ENCODE measurements around the gene NSD1.

NSD1 gene

DNA sequence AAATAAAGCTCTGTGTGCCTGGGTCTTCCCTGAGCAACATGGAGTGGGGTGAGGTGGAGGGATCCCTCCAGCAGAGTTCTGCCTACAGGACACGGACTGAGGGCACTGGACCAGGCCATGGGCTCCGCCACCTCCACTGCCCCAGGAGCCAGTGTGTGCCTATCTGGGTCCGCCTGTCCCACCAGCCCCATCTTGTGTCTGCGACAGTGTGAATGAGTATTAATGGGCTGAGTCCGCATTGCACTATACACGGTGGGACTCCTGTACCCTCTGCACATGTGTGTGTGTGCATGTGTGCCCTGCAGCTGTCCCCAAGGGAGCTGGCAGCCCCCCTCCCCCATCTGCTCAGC is 35.5 kb upstream of the NSD1 start:
- TF ChIP-seq CREB1 (IDR thresholded peaks at IDR 0.05; ENCODE audit: low read depth) (no peak), MAX (IDR thresholded peaks at IDR 0.05) (no peak), TEAD4 (IDR thresholded peaks at IDR 0.05) (no peak), EP300 (IDR thresholded peaks at IDR 0.05; ENCODE audit: borderline replicate concordance) (no peak), TAF1 (IDR thresholded peaks at IDR 0.05; ENCODE audit: low read depth) (no peak), TCF12 (IDR thresholded peaks at IDR 0.05; ENCODE audit: low read depth) (no peak)

GRCh38 chr5:177098470-177099141 is 35.0 kb upstream of the NSD1 start:
- TF ChIP-seq MAX (IDR thresholded peaks at IDR 0.05) (no peak), EP300 (IDR thresholded peaks at IDR 0.05; ENCODE audit: borderline replicate concordance) (no peak), ZBTB7A (IDR thresholded peaks at IDR 0.05; ENCODE audit: low read depth) (no peak), TEAD4 (IDR thresholded peaks at IDR 0.05) (no peak), TCF12 (IDR thresholded peaks at IDR 0.05; ENCODE audit: low read depth) (no peak), EGR1 (IDR thresholded peaks at IDR 0.05) (no peak), FOXM1 (IDR thresholded peaks at IDR 0.05; ENCODE audit: borderline replicate concordance, low read depth) (no peak), NFIC (IDR thresholded peaks at IDR 0.05) (no peak), RAD21 (IDR thresholded peaks at IDR 0.05; ENCODE audit: low read depth) (no peak), TAF1 (IDR thresholded peaks at IDR 0.05; ENCODE audit: low read depth) (no peak), CREB1 (IDR thresholded peaks at IDR 0.05; ENCODE audit: low read depth) (no peak), REST (IDR thresholded peaks at IDR 0.05; ENCODE audit: low read depth) (no peak), YY1 (IDR thresholded peaks at IDR 0.05; ENCODE audit: low read depth) (no peak), CEBPB (IDR thresholded peaks at IDR 0.05) (no peak)
- TF ChIP-seq, protein P1, sequence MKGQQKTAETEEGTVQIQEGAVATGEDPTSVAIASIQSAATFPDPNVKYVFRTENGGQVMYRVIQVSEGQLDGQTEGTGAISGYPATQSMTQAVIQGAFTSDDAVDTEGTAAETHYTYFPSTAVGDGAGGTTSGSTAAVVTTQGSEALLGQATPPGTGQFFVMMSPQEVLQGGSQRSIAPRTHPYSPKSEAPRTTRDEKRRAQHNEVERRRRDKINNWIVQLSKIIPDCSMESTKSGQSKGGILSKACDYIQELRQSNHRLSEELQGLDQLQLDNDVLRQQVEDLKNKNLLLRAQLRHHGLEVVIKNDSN (IDR thresholded peaks at IDR 0.05): no peak

DNA sequence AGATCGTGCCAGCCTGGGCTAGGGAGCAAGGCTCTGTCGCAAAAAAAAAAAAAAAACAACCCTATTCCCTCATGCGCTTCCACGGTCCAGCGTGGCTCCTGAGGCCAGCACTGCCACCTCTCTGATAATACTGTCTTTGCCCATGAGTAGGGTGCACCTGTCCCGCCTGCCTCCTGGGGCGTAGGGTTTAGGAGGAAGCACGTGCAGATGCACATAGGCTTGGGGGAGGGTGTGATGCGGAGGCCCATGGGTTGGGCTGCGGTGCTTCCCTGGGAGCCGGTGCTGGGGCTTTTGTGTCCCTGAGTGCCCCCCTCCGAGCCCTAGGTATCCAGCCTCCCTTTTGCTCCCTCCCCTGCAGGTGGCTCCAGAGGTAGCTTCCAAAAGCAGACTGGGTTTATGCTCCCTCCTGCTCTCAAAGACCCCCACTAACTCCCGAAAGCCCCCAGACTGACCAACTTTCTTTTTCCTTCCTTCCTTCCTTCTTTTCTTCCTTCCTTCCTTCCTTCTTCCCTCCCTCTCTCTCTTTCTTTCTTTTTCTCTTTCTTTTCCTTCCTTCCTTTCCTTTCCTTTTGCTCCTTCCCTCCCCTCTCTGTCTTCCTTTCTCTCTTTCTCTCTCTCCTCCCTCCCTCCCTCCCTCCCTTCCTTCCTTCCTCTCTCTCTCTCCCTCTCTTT is 34.0 kb upstream of the NSD1 start:
- TF ChIP-seq TAF1 (IDR thresholded peaks at IDR 0.05; ENCODE audit: low read depth) (no peak), FOXM1 (IDR thresholded peaks at IDR 0.05; ENCODE audit: borderline replicate concordance, low read depth) (no peak), CREB1 (IDR thresholded peaks at IDR 0.05; ENCODE audit: low read depth) (no peak), ZBTB7A (IDR thresholded peaks at IDR 0.05; ENCODE audit: low read depth) (no peak), TEAD4 (IDR thresholded peaks at IDR 0.05) (no peak), YY1 (IDR thresholded peaks at IDR 0.05; ENCODE audit: low read depth) (no peak), MAX (IDR thresholded peaks at IDR 0.05) (no peak), CEBPB (IDR thresholded peaks at IDR 0.05) (no peak), RAD21 (IDR thresholded peaks at IDR 0.05; ENCODE audit: low read depth) (no peak), REST (IDR thresholded peaks at IDR 0.05; ENCODE audit: low read depth) (no peak), TCF12 (IDR thresholded peaks at IDR 0.05; ENCODE audit: low read depth) (no peak), EGR1 (IDR thresholded peaks at IDR 0.05) (no peak), NFIC (IDR thresholded peaks at IDR 0.05) (no peak)
- TF ChIP-seq, protein P1 (IDR thresholded peaks at IDR 0.05): no peak

DNA sequence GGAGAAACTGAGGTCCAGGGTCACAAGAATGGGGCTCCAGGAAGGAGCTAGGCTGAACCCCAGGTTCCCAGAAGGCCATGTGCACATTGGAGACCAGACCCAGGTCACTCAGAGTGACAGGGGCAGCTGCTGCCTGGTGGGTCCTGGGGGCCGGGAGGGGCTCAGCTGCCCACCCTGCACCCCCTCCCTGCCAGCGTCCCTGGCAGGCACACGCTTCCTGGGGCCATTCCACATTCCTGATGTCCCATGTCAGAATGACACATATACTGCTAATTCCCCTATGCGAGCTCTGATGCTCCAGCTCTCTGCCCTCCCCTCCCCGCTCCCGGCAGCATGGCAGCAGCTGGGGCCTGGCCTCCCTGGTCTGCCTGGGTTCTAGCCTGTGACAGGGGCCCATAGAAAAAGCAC is 32.9 kb upstream of the NSD1 start:
- no peak for TF ChIP-seq RAD21 (IDR thresholded peaks at IDR 0.05; ENCODE audit: low read depth)

DNA sequence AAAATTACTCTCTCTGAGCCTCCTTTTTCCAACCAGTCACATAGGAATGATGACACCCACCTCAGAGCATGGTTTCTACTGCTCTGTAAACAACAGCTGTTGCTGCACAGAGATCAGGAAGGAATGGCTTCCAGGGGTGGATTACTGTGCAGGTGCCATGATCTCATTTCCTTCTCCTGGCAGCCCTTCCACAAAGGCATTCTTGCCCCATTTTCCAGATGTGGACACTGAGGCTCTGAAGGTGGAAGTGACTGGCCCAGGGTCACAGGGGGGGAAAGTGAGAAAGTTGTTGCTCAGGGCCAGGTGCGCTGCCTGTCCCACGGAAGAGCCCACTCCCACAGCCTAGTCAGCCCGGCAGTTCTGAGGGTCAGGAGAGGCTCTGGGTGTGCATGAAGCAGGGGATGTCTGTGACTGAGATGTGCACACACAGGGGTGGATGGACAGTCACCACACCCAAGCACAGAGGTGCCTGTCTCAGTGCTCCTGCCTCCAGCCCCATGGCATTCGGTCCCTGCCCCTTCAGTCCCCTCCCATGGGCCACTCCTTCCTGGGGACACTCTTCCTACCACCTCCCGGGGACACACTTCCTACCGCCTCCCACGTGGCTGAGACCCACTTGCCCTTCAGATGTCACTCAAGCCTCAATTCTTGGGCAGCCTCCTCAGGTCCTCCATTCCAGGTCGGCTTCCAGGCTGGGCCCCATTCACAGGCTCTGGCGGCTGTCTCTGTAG is 29.9 kb upstream of the NSD1 start:
- TF ChIP-seq EP300 (IDR thresholded peaks at IDR 0.05; ENCODE audit: borderline replicate concordance): no peak
- TF ChIP-seq YY1 (IDR thresholded peaks at IDR 0.05; ENCODE audit: low read depth): no peak
- no peak for TF ChIP-seq EGR1 (IDR thresholded peaks at IDR 0.05)
- no peak for TF ChIP-seq CEBPB (IDR thresholded peaks at IDR 0.05)
- no peak for TF ChIP-seq CREB1 (IDR thresholded peaks at IDR 0.05; ENCODE audit: low read depth)
- no peak for TF ChIP-seq ZBTB7A (IDR thresholded peaks at IDR 0.05; ENCODE audit: low read depth)
- no peak for TF ChIP-seq MAX (IDR thresholded peaks at IDR 0.05)
- no peak for TF ChIP-seq TCF12 (IDR thresholded peaks at IDR 0.05; ENCODE audit: low read depth)
